OCI-LY7 (cell line): ENCODE results near the gene HOXB5. TPM values are rescaled to one million over a fixed set of nuclear protein-coding genes. Genes with fewer than 3 reads are reported as not detected.

Experiments used
- BruUV-seq: library from RNA; stranded (reverse); fragments of 400-500 nt; replicated peaks from 2 replicates; lab custom pipeline; 2021; lab: Mats Ljungman, UMichigan
- CTCF ChIA-PET: fragments of 300-600 bp; sonication (Branson Sonifier 250); formaldehyde crosslinking; loops from one replicate; lab custom pipeline; 2022; ENCODE audit warnings: antibody characterized with exemption; ENCODE audit not compliant: unreplicated experiment; lab: Charles Lee
- POLR2A ChIA-PET: fragments of 300-600 bp; sonication (Branson Sonifier 250); formaldehyde crosslinking; loops from one replicate; lab custom pipeline; 2022; ENCODE audit warnings: antibody characterized with exemption; lab: Charles Lee
- DNase-seq: peaks from one replicate; pipeline ENCODE4 v3.0.0-alpha.2; 2015; ENCODE audit warnings: low spot score
- H2AFZ ChIP-seq: fragments of 200-600 bp; sonication (generic), shearing (Covaris generic); 2 replicates; pipeline ENCODE4 v1.6.1; 2014; ENCODE audit warnings: mild to moderate bottlenecking, antibody characterized with exemption, low read length, moderate library complexity
- H3K27ac ChIP-seq: fragments of 200-600 bp; sonication (generic); 2 replicates; pipeline ENCODE4 v1.5.1; 2014; ENCODE audit warnings: mixed run types, low read depth, mild to moderate bottlenecking, moderate library complexity, low read length, inconsistent platforms; ENCODE audit not compliant: poor library complexity, severe bottlenecking
- H3K36me3 ChIP-seq: fragments of 200-600 bp; sonication (generic); 2 replicates; pipeline ENCODE4 v1.6.1; 2014; ENCODE audit warnings: mild to moderate bottlenecking, antibody characterized with exemption, low read length, moderate library complexity, mixed read lengths; ENCODE audit not compliant: insufficient read depth
- H3K4me1 ChIP-seq: fragments of 200-600 bp; sonication (generic); 2 replicates; pipeline ENCODE4 v1.5.1; 2014; ENCODE audit warnings: mild to moderate bottlenecking, low read length; ENCODE audit not compliant: insufficient read depth, poor library complexity, severe bottlenecking
- H3K4me2 ChIP-seq: fragments of 200-600 bp; sonication (generic); 2 replicates; pipeline ENCODE4 v1.6.1; 2014; ENCODE audit warnings: mild to moderate bottlenecking, low read length
- H3K4me3 ChIP-seq: fragments of 200-600 bp; sonication (generic); 2 replicates; pipeline ENCODE4 v1.5.1; 2014; ENCODE audit warnings: mild to moderate bottlenecking, low read depth, low read length; ENCODE audit not compliant: poor library complexity, severe bottlenecking
- H3K79me2 ChIP-seq: fragments of 200-600 bp; sonication (generic); 2 replicates; pipeline ENCODE4 v1.6.1; 2016; ENCODE audit warnings: low read depth, mild to moderate bottlenecking, low read length, moderate library complexity, mixed read lengths; ENCODE audit not compliant: insufficient read depth
- H3K9me2 ChIP-seq: fragments of 200-600 bp; sonication (generic); 2 replicates; pipeline ENCODE4 v1.6.1; 2016; ENCODE audit warnings: mild to moderate bottlenecking, low read length, mixed read lengths; ENCODE audit not compliant: insufficient read depth
- H3K9me3 ChIP-seq: fragments of 200-600 bp; sonication (generic); 2 replicates; pipeline ENCODE4 v1.6.1; 2014; ENCODE audit warnings: mild to moderate bottlenecking, mixed run types, low read length, mixed read lengths
- H4K20me1 ChIP-seq: fragments of 200-600 bp; sonication (generic); 2 replicates; pipeline ENCODE4 v1.6.1; 2014; ENCODE audit warnings: mild to moderate bottlenecking, antibody characterized with exemption, low read length, moderate library complexity, mixed read lengths; ENCODE audit not compliant: insufficient read depth
- CTCF ChIP-seq: fragments of 200-600 bp; sonication (generic); conservative IDR thresholded peaks from 2 replicates; pipeline ENCODE4 v1.5.1; 2014; ENCODE audit warnings: mild to moderate bottlenecking, antibody characterized with exemption, low read length, moderate library complexity, mixed read lengths
- EZH2phosphoT487 ChIP-seq: fragments of 200-600 bp; sonication (generic); IDR thresholded peaks from 2 replicates; pipeline ENCODE4 v1.6.1; 2018; ENCODE audit warnings: low read depth, borderline replicate concordance, mild to moderate bottlenecking, mixed run types, antibody characterized with exemption, low read length, moderate library complexity, mixed read lengths
- intact Hi-C: fragments of 100-400 bp; cut with micrococcal nuclease; formaldehyde crosslinking; loops from one replicate; pipeline ENCODE4 v1.10.0; 2022; ENCODE audit not compliant: unreplicated experiment
- total RNA-seq, 2 experiments: library from RNA; depleted of rRNA in 1 of 2; stranded (reverse); fragments of >200 nt in 1 of 2; shearing (Covaris generic) in 1 of 2; gene quantifications; 2 replicates each; pipeline ENCODE4 v1.2.3, GENCODE V29; 2014 to 2022

HOXB5 gene
- total RNA-seq, 2 experiments from 2014 or later = not detected

- Histone ChIP-seq H3K4me1 (peaks cover 12% of the 10 kb centered on the region), H3K4me3 (no peak within 1 kb of the TSS), H3K9me2 (no peaks in the 10 kb centered on the region), H3K27ac (no peak within 1 kb of the TSS), H3K9me3 (no peaks in the 10 kb centered on the region), H4K20me1 (no peaks in the 10 kb centered on the region), H3K4me2 (no peak within 1 kb of the TSS), H3K79me2 (no peaks in the 10 kb centered on the region), H2AFZ (no peak within 1 kb of the TSS), H3K36me3 (no peaks in the 10 kb centered on the region)
- no peak for TF ChIP-seq EZH2phosphoT487
- TF ChIP-seq CTCF = no peak
- intact Hi-C loops = no loop called here
- POLR2A ChIA-PET = no interaction called here
- no peak for DNase-seq
- no TSS peak for BruUV-seq
- CTCF ChIA-PET = interaction anchor here (0.6 kb wide), 2 partner anchors 31 to 927 kb away, joined by 3 read pairs; no protein-coding TSS in a partner anchor
Measured at GRCh38 chr17:48604770-48605329, 11.3 kb upstream of the HOXB5 start, which contains the start of gene HOXB6. Gene HOXB6 (minus strand): TSS chr17:48604986. CDS start chr17:48598150, 6,836 bp downstream.

- Histone ChIP-seq H3K4me3 (no peak overlapping the region), H3K9me2 (no peaks in the 10 kb centered on the region), H3K9me3 (no peaks in the 10 kb centered on the region), H3K36me3 (no peaks in the 10 kb centered on the region), H3K27ac (no peak overlapping the region), H3K4me1 (peaks cover 5% of the 10 kb centered on the region), H3K79me2 (no peaks in the 10 kb centered on the region), H3K4me2 (no peak overlapping the region), H2AFZ (no peak overlapping the region), H4K20me1 (no peaks in the 10 kb centered on the region)
- TF ChIP-seq EZH2phosphoT487 = no peak
- no peak for TF ChIP-seq CTCF
- no TSS peak for BruUV-seq
- POLR2A ChIA-PET = no interaction called here
- no peak for DNase-seq
- CTCF ChIA-PET = interaction anchor here (0.6 kb wide), 1 partner anchor 926 kb away, joined by 3 read pairs; no protein-coding TSS in a partner anchor
- intact Hi-C loops = no loop called here
Measured at GRCh38 chr17:48603959-48604769, 10.6 kb upstream of the HOXB5 start.
